GM12892 (cell line): ENCODE measurements around the gene RCC2. TPM values are rescaled to one million over a fixed set of nuclear protein-coding genes. Genes with fewer than 3 reads are reported as not detected.
A peak's percentile ranks its signal among the peaks of the same experiment; 100 is the strongest.
"Not testable (repeated sequence)": the region's sequence is repeated elsewhere in the genome, so short reads cannot be mapped to it uniquely, and the experiment has no call there.

ENCODE experiments used
- DNase-seq: peaks from one replicate; pipeline ENCODE4 v3.0.0; 2011; ENCODE audit not compliant: insufficient read length
- FAIRE-seq: peaks from 2 replicates; lab custom pipeline; 2011; peaks lifted over from hg19 to GRCh38; lab: Jason Lieb, UNC
- POLR2A ChIP-seq: IDR thresholded peaks from 2 replicates; pipeline ENCODE4 v1.6.1; 2011; ENCODE audit warnings: low read depth, low read length, control low read depth
- POLR2AphosphoS5 ChIP-seq: IDR thresholded peaks from 2 replicates; pipeline ENCODE4 v1.6.1; 2011; ENCODE audit warnings: low read depth, low read length, control low read depth
- TAF1 ChIP-seq: IDR thresholded peaks from 2 replicates; pipeline ENCODE4 v1.6.1; 2011; ENCODE audit warnings: low read depth, mild to moderate bottlenecking, control low read depth, low read length, borderline replicate concordance
- polyA plus RNA-seq: library from polyadenylated mRNA; unstranded; fragments of >200 nt; gene quantifications from one replicate; pipeline ENCODE4 v1.2.1, GENCODE V29; 2012; ENCODE audit warnings: missing spikeins, inconsistent platforms; ENCODE audit not compliant: missing spikeins

The RCC2 gene
- 57.2 TPM for polyA plus RNA-seq

DNA sequence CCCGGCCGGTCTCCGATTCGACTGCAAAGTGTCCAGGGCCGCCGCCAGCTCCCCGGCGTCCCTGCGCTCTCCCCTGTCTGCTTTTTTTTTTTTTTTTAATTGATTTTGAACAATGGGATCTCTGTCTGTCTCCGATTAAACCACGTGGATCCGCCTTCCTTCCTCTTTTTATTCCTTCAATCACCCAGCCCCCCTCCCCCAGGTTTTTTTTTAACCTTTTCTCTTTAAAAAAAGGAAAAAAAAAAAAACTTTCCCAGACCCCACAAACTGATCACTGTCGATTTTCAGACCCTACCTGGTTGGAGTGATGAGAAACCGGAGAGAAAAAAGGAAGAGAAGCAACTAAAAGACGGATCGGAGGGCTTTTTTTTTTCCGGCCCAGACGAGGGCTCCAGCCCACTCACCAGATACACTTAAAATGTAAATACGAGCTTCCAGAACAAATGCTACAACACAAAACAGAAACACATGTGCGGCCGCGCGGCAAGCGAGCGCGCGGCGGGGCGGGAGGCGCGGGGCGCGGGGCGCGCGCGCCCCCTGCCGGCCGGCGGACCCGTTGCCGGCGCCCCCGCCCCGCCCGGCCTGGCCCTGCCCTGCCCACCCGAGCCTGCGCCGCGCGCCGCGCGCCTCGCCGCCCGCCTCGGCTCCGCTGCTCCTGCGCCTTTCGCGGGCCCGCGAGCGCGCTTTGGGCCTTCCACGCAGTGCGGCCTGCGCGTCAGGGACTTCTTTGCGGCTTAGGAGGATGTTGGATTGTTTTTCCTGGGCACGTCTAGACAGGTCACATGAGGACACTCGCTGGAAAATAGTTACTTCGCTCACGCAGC, at the start of gene RCC2:
Gene RCC2 (minus strand): TSS at position 428 of the 824 bp plus-strand sequence. CDS start 1,163 bp downstream, outside the sequence.
- peak; percentile 65 for FAIRE-seq
- DNase-seq: peak; percentile 82
- TF ChIP-seq TAF1 (peak; percentile 75; the same call in 1 of the 2 replicates), POLR2AphosphoS5 (peak; percentile 53; the same call in 1 of the 2 replicates), POLR2A (peak; percentile 58)

DNA sequence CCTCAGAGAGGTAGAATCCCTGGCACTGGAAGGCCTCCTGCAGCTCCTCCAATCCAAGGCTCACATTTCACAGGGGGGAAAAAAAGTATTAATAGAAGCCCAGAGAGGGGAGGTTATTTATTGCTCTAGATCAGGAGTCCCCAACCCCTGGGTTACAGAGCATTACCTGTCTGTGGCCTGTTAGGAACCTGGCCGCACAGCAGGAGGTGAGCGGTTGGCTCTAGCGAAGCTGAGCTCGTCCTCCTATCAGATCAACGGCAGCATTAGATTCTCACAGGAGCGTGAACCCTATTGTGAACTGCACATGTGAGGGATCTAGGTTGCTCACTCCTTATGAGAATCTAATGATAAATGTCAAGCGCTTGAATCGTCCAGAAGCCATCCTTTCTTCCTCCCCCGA, 46.8 kb upstream of the RCC2 start:
- no peak for DNase-seq
- TF ChIP-seq TAF1: no peak
- no peak for TF ChIP-seq POLR2AphosphoS5
- no peak for TF ChIP-seq POLR2A
- no peak for FAIRE-seq

GRCh38 chr1:17485281-17485680, 45.8 kb upstream of the RCC2 start:
- DNase-seq (no peak), FAIRE-seq (no peak)
- TF ChIP-seq TAF1 (no peak), POLR2A (no peak), POLR2AphosphoS5 (no peak)

DNA sequence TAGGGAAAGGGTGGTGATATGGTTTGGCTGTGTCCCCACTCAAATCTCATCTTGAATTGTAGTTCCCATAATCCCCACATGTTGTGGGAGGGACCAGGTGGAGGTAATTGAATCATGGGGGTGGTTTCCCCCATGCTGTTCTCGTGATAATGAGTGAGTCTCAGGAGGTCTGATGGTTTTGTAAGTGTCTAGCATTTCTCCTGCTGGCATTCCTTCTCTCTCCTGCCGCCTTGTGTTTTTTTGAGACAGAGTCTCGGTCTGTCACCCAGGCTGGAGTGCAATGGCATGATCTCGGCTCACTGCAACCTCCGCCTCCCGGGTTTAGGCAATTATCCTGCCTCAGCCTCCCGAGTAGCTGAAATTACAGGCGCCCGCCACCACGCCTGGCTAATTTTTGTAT, 42.5 kb upstream of the RCC2 start:
- FAIRE-seq, DNase-seq: not testable (repeated sequence)

DNA sequence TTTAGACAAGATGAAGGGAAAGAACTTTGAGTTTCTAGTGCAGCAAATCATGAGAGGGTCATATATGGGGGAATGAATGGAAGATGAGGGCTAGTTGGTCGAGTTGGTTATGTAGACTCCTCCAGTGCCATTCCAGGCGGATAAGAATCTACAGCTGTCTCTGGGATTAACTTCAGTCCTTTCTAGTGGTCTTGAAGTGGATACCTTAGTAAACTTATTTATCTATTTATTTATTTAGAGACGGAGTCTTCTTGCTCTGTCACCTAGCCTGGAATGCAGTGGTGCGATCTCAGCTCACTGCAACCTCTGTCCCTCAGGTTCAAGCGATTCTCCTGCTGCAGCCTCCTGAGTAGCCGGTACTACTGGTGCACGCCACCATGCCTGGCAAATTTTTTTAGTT, 41.4 kb upstream of the RCC2 start:
- DNase-seq: no peak
- TF ChIP-seq TAF1 (no peak), POLR2AphosphoS5 (no peak), POLR2A (no peak)
- no peak for FAIRE-seq

- FAIRE-seq: no peak
- TF ChIP-seq POLR2AphosphoS5: no peak
- TF ChIP-seq POLR2A: no peak
- no peak for TF ChIP-seq TAF1
- no peak for DNase-seq
Observed at GRCh38 chr1:17475752-17476151, 36.3 kb upstream of the RCC2 start.

- not testable (repeated sequence) for DNase-seq, FAIRE-seq
Observed at GRCh38 chr1:17474836-17475555, 35.5 kb upstream of the RCC2 start.

GRCh38 chr1:17472814-17473213, 33.3 kb upstream of the RCC2 start:
- TF ChIP-seq TAF1 (no peak), POLR2AphosphoS5 (no peak), POLR2A (no peak)
- FAIRE-seq (no peak), DNase-seq (no peak)

GRCh38 chr1:17471393-17471792, 31.9 kb upstream of the RCC2 start:
- TF ChIP-seq POLR2AphosphoS5 (no peak), TAF1 (no peak), POLR2A (no peak)
- FAIRE-seq: no peak
- no peak for DNase-seq

DNA sequence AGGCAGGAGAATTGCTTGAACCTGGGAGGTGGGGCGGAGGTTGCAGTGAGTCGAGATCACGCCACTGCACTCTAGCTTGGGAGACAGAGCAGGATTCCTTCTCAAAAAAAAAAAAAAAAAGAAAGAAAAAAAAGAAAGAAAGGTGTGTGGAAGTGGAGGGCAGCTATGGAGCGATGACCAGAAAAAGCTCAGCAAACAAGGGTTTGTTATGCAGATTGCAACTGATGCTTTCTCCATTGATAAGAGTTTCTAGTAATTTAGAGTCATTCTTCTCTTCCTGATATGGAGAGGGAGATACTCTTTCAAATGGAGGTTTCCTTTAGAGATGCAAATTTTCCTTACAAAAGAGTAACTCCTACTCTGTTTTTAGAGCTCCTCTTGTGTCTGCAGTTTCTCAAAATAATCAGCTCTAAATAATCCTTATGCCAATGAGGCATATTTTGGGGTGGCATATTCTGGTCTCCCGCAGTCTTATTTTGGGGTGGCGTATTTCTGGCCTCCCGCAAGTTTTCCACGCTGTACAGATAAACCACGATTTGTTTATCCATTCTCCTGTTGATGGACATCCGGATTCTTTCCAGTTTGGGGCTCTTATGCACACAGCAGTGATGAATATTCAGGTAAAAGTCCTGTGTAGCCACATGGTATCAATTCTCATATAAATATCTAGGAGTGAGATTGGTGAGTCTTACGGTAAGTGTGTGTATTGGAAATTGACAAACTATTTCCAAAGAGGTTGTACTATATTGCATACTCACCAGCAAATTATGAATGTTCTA, 30.7 kb upstream of the RCC2 start:
- FAIRE-seq (no peak), DNase-seq (no peak)
- TF ChIP-seq POLR2A (no peak), TAF1 (no peak), POLR2AphosphoS5 (no peak)

- DNase-seq, FAIRE-seq: not testable (repeated sequence)
Observed at GRCh38 chr1:17468357-17469265, 29.1 kb upstream of the RCC2 start.

DNA sequence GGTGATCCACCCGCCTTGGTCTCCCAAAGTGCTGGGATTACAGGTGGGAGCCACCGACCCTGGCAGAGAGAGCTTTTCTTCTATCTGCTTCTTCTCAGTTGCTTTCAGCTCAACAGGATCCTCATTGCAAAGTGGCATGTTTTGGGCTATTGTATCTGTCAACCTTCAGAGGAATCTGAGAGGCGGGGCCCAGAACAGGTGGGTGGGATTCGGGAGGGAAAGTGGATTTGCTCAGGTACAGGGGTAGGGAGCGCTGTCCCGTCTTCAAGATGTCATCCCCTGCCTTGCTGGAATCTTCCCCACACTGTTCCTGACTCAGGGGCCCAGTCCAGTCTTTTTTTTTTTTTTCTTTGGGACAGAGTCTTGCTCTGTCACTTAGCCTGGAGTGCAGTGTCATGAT, 26.9 kb upstream of the RCC2 start:
- FAIRE-seq (no peak), DNase-seq (no peak)
- TF ChIP-seq TAF1 (no peak), POLR2A (no peak), POLR2AphosphoS5 (no peak)
